HG03460 (cell line): ENCODE data around the gene SYTL1.

Source experiments
- ATAC-seq: cut with Tn5 transposase; IDR thresholded peaks from one replicate; pipeline ENCODE4 v1.9.1; 2021; ENCODE audit not compliant: unreplicated experiment

Gene SYTL1

DNA sequence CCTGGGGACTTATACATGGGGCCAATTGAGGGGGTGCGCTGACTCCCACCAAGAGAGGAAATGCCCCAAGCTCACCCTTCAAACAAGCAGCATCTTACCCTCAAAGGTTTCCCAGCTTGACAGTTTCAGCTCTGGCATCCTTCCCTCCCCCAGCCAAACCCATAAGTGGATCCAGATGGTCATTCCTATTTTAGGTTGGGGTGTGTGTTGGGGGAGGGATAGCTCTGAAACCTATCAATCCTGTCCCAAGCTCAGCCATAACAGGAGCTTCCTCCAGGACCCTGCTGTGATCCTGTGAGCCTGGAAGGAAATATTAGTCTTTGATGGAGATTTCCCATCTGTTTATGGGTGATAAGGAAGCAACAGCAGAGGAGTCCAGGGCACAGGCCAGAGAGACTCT, 23.2 kb upstream of the SYTL1 start:
- no peak for ATAC-seq

DNA sequence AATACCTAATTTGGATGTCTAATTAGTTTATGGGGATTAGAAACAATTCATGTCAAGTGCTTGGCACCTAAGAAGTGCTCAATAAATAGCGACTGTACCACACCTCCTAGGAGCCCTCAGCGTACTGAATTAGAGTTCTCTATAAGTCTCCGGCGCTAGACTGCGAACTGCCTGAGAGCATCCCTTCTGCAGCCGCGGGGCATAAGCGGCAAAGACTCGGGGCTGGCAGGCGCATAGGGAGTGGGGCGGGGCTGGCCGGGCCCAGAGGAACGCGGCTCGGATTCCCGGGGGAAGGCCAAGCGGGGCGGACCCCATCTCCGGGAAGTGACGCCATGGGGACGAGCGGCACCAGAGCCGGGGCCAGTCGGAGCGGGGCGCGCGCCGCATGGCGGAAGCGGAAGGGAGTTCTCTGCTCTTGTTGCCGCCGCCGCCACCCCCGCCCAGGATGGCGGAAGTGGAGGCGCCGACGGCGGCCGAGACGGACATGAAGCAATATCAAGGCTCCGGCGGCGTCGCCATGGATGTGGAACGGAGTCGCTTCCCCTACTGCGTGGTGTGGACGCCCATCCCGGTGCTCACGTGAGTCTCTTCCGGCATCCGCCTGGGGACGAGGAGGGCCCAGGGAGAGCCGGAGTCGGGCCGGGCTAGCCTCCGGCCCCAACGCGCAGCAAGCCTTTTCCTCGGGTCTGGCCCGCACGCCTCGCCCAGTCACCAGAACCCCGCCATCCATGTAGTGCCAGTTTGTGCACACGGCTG, 19.8 kb upstream of the SYTL1 start, which contains the start of gene TMEM222:
Gene TMEM222 (plus strand): TSS at position 351 of the 756 bp plus-strand sequence. CDS start 35 bp downstream, at position 386.
- ATAC-seq = peak; percentile 92

DNA sequence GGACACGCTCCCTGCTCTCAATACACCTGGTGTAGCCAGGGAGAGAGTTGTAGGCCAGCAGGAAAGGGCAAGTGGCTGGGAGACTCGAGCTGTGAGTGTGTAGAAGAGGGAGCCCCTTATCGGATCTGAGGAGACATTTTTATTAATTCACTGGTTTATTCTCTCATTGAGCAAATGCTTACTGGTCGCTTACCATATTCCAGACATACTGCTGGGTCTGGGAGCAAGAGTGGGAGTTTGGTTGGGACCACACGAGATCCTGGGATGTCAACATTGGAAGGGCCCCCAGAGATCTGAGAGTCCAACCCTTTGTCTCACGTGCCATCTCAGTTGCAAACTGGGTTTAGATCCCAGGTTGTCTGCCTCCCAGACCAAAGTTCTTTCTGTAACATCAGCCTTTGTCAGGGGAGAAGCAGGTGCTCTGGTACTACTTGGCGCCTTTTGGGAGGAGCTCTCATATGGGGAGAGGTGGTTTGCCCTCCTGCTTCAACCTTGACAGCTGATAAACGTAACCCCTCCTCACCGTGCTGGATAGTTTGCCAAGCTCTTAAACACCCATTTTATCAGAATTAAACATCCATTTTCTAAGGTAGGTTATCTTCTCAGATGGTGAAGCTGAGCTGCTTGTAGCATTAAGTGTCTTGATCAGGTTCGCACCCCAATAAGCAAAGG, 19.1 kb upstream of the SYTL1 start:
- no peak for ATAC-seq

DNA sequence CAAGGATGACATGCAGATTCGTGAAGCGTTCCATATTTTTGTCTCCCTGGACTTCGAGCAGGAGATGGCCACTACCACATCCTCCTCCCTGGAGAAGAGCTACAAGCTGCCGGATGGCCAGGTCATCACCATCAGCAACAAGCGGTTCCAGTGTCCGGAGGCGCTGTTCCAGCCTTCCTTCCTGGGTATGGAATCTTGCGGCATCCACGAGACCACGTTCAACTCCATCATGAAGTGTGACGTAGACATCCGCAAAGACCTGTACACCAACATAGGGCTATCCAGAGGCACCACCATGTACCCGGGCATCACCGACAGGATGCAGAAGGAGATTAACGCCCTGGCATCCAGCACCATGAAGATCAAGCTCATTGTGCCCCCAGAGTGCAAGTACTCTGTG, 16.5 kb upstream of the SYTL1 start:
- no peak for ATAC-seq

DNA sequence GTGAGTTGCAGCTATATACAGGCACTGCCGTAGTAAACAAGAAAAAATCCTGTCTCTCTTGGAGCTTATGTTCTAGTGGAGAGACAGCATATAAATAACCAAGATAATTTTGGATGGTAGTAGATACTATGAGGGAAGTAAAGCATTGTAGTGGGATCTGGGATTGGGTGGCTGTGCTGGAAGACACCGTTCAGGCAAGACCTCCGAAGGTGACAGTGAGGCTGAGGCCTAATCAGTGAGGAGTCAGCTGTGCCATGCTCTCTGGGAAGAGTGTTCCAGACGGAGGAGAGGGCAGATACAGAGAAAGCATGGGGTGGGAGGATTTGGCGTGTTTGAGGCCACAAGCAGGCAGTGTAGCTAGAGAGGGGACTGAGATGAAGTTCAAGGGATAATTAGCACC, 13.9 kb upstream of the SYTL1 start:
- no peak for ATAC-seq

DNA sequence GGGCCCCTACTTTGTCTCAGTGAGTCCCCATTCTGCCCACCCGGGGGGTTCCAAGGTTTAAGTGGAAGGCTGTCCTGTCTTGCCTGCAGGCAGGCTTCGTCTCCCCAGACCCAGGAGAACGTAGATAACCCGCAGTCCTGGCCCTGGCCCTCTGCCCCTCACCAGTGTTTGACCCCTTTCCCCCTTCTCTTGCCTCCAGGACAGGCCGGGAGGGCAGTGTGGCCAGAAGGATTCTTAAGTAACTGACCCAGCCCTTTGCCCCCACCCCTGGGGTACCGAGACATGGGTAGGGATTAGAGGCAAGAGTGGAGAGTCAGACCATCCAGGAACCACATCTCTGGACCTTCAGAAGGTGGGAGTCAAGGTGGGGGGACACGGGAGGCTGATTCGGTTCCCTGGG, 11.0 kb upstream of the SYTL1 start:
- ATAC-seq = no peak

DNA sequence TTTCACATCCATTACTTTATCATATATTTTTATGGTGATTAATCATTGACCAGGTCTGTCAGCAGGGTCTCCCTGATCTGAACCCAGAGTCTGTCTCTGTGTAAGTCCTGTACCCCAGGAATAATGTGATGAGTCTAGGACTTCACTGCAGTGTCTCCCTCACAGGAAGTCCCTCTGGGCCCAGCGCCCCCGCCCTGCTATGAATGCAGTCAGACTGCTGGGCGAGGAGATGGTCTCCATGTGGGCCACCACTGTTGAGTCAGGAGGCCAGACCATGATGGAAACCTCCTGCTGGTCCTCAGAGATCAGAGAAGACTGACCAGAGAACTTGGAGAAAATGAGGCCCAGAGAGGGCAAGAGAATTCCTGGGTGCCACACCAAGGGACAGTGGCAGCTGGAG, 10.4 kb upstream of the SYTL1 start:
- no peak for ATAC-seq

DNA sequence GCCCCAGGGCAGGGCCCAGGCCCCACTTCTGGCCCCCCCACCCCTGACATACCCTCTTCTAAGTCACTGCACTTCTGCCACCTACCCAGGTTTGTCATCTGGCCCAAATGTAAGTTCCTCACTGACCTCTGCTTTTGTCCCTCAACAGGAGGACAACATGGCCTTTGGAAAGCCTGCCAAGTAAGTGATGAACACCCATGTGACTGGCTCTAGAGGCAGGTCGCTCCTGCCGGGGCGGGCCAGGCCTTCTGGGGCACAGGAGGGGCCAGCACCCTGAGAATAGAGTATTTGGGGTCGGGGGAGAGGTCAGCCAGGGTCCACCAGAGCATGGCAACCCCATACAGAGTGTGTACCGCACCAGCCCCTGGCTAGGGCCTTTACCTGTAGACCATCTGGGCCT, 9.9 kb upstream of the SYTL1 start:
- ATAC-seq = no peak

GRCh38 chr1:27332536-27333281, 9.1 kb upstream of the SYTL1 start:
- no peak for ATAC-seq

DNA sequence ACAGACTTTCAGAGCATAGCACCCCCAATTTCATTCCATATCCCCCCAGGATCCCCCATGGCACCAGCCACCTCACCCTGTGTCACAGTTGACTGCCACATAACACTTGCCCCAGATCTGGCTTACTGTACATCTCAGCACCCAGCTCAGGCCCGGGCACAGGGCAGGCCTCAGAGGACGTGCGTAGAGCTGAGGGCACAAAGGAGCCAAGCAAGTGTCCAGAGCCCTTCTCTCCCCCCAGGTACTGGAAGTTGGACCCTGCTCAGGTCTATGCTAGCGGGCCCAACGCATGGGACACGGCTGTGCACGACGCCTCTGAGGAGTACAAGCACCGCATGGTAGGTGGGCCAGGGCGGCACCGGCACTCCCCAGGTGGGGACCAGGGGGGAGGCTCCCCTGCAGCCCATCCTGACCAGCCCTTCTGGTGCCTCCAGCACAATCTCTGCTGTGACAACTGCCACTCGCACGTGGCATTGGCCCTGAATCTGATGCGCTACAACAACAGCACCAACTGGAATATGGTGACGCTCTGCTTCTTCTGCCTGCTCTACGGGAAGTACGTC, 8.0 kb upstream of the SYTL1 start:
- no peak for ATAC-seq

DNA sequence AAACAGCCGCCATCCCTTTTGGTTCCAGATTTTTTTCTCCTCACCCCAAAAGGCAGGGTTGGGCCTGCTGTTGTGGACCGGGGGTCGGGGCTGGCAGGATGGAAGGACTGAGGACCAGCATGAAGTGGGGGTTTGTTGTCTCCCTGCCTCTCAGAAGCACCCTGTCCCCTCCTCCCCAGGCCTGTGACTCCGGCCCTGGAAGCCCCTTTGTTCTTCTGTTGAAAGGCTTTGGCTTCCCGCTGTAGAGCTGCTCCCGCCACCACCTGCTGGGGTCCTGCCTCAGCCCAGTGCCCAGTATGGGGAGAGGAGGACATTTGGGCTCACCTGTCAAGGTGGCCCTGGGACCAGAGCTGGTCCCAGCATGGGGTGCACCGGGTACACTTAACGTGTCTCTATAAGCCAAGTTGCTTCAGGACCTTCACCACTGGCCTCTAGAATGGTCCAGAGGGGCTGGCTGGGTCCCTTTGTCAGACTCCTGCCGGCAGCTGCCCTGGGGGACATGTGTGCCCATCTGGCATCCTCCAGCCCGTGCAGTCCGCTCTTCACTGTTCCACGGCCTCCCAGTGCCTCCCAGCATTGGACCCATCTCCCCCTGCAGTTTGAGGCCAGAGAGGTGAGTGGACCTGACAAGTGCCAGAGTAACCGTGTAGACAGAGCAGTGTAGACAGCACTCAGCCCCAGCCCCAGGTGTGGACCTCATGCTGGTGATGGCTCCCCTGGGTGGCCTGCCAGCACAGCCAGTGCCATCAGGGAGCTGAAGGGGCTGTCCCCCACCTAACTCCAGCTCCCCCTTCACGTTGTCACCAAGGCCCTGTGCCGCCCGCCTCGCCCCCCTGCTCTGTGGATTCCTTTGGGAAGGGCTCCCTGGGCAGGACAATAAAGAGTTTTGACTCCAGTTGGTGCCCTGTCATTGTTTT, 6.1 kb upstream of the SYTL1 start:
- ATAC-seq = no peak

DNA sequence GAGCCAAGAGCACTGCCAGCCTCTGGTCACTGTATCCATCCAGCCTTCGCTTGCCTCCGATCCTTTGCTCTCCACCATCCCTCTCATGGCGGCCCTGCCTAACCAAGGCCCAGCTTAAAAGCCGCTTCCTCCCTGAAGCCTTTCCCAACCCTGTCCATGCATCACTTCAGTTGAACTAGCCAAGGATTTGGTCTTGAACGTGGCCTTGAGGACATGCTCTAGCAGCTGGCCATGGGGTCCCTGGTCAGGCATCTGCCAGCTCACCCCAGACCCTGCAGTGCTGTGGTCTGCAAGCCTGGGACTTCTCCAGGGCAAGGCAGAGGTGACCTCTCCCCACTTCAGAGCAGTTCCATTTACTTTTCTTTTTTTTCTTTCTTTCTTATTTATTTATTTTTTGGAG, 5.1 kb upstream of the SYTL1 start:
- ATAC-seq = no peak

- ATAC-seq = no peak
These were observed 3.1 kb upstream of the SYTL1 start for GRCh38 chr1:27338751-27339150.

- ATAC-seq = no peak
These were observed 2.6 kb upstream of the SYTL1 start for GRCh38 chr1:27339213-27339612.

DNA sequence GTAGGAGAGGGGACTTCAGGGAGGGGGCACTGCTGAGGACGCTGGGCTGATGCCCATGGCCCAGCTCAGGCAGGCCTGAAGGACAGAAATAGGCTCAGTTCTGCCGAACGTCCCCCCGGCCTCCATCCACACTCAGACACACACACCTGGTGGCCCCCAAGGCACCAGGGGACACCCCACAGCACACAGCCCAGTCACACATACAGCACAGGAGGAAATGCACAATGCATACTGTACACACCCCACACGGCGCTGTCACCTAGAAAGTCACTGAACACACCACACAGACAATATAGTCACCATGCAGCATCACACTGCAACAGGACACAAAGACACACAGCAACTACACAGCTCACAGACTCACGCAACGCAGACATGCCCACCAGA, 562 bp downstream of the SYTL1 start:
- ATAC-seq = no peak

- ATAC-seq = no peak
These were observed 1.2 kb downstream of the SYTL1 start for GRCh38 chr1:27342778-27343638.

DNA sequence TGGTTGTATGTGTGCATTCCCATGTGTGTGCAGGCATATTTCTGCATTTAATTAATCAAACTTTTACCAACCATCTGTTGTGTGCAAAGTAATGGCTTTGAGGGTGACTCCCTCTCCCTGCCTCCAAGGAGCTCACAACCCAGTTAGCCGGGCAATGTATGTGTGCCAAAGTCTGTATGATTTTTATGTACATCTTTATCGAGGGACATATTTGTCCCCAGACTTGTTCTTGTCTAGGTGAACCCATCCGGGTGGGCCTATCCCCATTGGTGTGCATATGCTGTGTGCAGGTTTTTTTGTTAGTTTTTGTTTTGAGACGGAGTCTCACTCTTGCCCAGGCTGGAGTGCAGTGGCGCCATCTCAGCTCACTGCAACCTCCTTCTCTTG, 1.8 kb downstream of the SYTL1 start:
- no peak for ATAC-seq

DNA sequence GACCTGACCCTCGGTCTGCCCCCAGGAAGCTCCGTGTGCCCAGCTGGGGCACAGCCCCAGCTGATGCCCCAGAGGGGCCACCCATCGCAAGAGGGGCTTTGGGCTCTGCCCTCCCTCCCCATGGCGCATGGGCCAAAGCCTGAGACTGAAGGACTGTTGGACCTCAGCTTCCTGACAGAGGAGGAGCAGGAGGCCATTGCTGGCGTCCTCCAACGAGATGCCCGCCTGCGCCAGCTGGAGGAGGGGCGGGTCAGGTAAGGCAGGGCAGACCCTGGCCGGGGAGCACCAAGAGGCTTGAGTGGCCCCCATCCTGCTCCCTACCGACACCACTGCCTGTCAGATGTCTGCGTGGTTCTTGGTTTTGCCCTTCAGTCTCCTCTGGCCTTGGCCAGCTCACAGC, 3.5 kb downstream of the SYTL1 start:
- ATAC-seq = no peak

DNA sequence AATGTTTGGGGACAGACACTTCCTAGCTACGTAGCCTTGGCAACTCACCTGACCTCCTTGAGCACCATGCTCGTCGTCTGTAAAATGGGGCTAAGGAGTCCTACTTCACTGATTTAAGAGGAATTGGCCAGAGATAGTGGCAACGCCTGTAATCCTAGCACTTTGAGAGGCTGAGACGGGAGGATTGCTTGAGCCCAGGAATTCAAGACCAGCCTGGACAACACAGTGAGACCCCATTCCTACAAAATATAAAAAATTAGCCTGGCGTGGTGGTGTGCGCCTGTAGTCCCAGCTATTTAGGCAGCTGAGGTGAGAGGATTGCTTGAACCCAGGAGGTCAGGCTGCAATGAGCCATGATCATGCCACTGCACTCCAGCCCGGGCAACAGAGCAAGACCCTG, 4.5 kb downstream of the SYTL1 start:
- no peak for ATAC-seq
